Endometrial microvascular endothelial cells (primary cell): ENCODE data around the gene CWC27. TPM values are rescaled to one million over a fixed set of nuclear protein-coding genes. Genes with fewer than 3 reads are reported as not detected.

Source experiments
- total RNA-seq: library from RNA; depleted of rRNA; stranded (reverse); fragments of >200 nt; gene quantifications from one replicate; pipeline ENCODE4 v1.2.3, GENCODE V29; 2015; ENCODE audit errors: inconsistent ontology term

The CWC27 gene
- total RNA-seq, 1 donor from 2014 or later, result 12.4 TPM

Other genes starting within 250 kb of the CWC27 start
- not detected for gene SHISAL2B, start 78.4 kb upstream of the CWC27 start, total RNA-seq
- 8.5 TPM for gene SREK1IP1, start 239 bp upstream of the CWC27 start, total RNA-seq